Endothelial cell (in vitro differentiated cells): ENCODE measurements around the gene ITPRID2. TPM values are rescaled to one million over a fixed set of nuclear protein-coding genes. Genes with fewer than 3 reads are reported as not detected.

Experiments
- DNase-seq: peaks from one replicate; pipeline ENCODE4 v3.0.0; 2021; ENCODE audit warnings: low spot score
- H3K27ac Mint-ChIP-seq: one replicate; pipeline ENCODE4 v1.8.0; 2021; ENCODE audit warnings: mixed read lengths, inconsistent platforms; ENCODE audit not compliant: unreplicated experiment
- H3K27me3 Mint-ChIP-seq: one replicate; pipeline ENCODE4 v1.8.0; 2021; ENCODE audit warnings: mild to moderate bottlenecking, moderate library complexity, mixed read lengths, inconsistent platforms; ENCODE audit not compliant: unreplicated experiment
- H3K36me3 Mint-ChIP-seq: one replicate; pipeline ENCODE4 v1.8.0; 2021; ENCODE audit warnings: mild to moderate bottlenecking, low read depth, mixed read lengths, inconsistent platforms; ENCODE audit not compliant: unreplicated experiment
- H3K4me1 Mint-ChIP-seq: one replicate; pipeline ENCODE4 v1.8.0; 2021; ENCODE audit warnings: mild to moderate bottlenecking, mixed read lengths, inconsistent platforms; ENCODE audit not compliant: unreplicated experiment
- H3K4me3 Mint-ChIP-seq: one replicate; pipeline ENCODE4 v1.8.0; 2021; ENCODE audit warnings: mild to moderate bottlenecking, mixed read lengths, inconsistent platforms; ENCODE audit not compliant: unreplicated experiment
- H3K9me3 Mint-ChIP-seq: one replicate; pipeline ENCODE4 v1.8.0; 2021; ENCODE audit warnings: mixed read lengths, inconsistent platforms; ENCODE audit not compliant: unreplicated experiment
- CTCF ChIP-seq: fragments of 200-600 bp; sonication (generic); IDR thresholded peaks from one replicate; pipeline ENCODE4 v1.5.0; 2021; ENCODE audit warnings: antibody characterized with exemption; ENCODE audit not compliant: unreplicated experiment
- total RNA-seq: library from RNA; stranded (reverse); fragmentation: NEBNext Ultra II Directional; extraction: Animal tissue kit (Norgen Biotek cat#: 25700); gene quantifications from one replicate; pipeline ENCODE4 v1.2.1, GENCODE V29; 2021; ENCODE audit not compliant: unreplicated experiment

ITPRID2 gene
- total RNA-seq, 1 donor from 2014 or later, result 76.6 TPM

GRCh38 chr2:181977661-181978350 lies 86.3 kb downstream of the ITPRID2 start:
- Mint-ChIP-seq H3K4me3 (no peak overlapping the region), H3K27ac (no peak overlapping the region), H3K9me3 (no peaks in the 10 kb centered on the region), H3K4me1 (no peaks in the 10 kb centered on the region), H3K36me3 (no peaks in the 10 kb centered on the region), H3K27me3 (no peaks in the 10 kb centered on the region)
- no peak for DNase-seq
- TF ChIP-seq CTCF, result no peak

- H3K27me3 Mint-ChIP-seq, result no peaks in the 10 kb centered on the region
- H3K36me3 Mint-ChIP-seq, result no peaks in the 10 kb centered on the region
- no peak overlapping the region for H3K4me3 Mint-ChIP-seq
- no peak overlapping the region for H3K27ac Mint-ChIP-seq
- TF ChIP-seq CTCF, result no peak
- H3K4me1 Mint-ChIP-seq, result no peaks in the 10 kb centered on the region
- no peaks in the 10 kb centered on the region for H3K9me3 Mint-ChIP-seq
- no peak for DNase-seq
Observed at GRCh38 chr2:181978351-181979150, 87.0 kb downstream of the ITPRID2 start.

Other genes with a start within 250 kb of the ITPRID2 start
- gene CERKL, start 234.6 kb upstream of the ITPRID2 start, total RNA-seq, result 0.08 TPM
- gene NEUROD1, start 211.2 kb upstream of the ITPRID2 start, total RNA-seq, result not detected
- 0.97 TPM for gene PPP1R1C, start 94.1 kb downstream of the ITPRID2 start, total RNA-seq